MM.1S (cell line): ENCODE data around the gene SUCLA2.
"Not testable (repeated sequence)": the region's sequence is repeated elsewhere in the genome, so short reads cannot be mapped to it uniquely, and the experiment has no call there.

Experiments used
- DNase-seq: peaks from one replicate; pipeline ENCODE4 v3.0.0-alpha.2; 2015
- H2AFZ ChIP-seq: fragments of 300-600 bp; sonication (generic); 2 replicates; pipeline ENCODE4 v1.6.0; 2016; ENCODE audit warnings: antibody characterized with exemption, low read length
- H3F3A ChIP-seq: fragments of 300-600 bp; sonication (generic); 2 replicates; pipeline ENCODE4 v1.6.1; 2016; ENCODE audit warnings: mild to moderate bottlenecking, antibody characterized with exemption, low read length, moderate library complexity, mixed read lengths; ENCODE audit not compliant: insufficient read depth
- H3K27ac ChIP-seq: fragments of 300-600 bp; sonication (generic); 2 replicates; pipeline ENCODE4 v1.5.1; 2016; ENCODE audit warnings: mild to moderate bottlenecking, low read length
- H3K27me3 ChIP-seq: fragments of 300-600 bp; sonication (generic); replicated peaks from 2 replicates; pipeline ENCODE4 v1.6.0; 2016; ENCODE audit warnings: low read length; ENCODE audit not compliant: insufficient read depth
- H3K36me3 ChIP-seq: fragments of 300-600 bp; sonication (generic); replicated peaks from 2 replicates; pipeline ENCODE4 v1.6.1; 2016; ENCODE audit warnings: mild to moderate bottlenecking, low read length, mixed read lengths; ENCODE audit not compliant: insufficient read depth
- H3K4me1 ChIP-seq: fragments of 300-600 bp; sonication (generic); 2 replicates; pipeline ENCODE4 v1.6.1; 2016; ENCODE audit warnings: low read length, mixed read lengths
- H3K4me2 ChIP-seq: fragments of 300-600 bp; sonication (generic); 2 replicates; pipeline ENCODE4 v1.6.0; 2016; ENCODE audit warnings: low read depth, low read length
- H3K4me3 ChIP-seq: fragments of 300-600 bp; sonication (generic); 2 replicates; pipeline ENCODE4 v1.5.1; 2016; ENCODE audit warnings: low read length, mixed read lengths
- H3K79me2 ChIP-seq: fragments of 300-600 bp; sonication (generic); 2 replicates; pipeline ENCODE4 v1.6.1; 2016; ENCODE audit warnings: mixed run types, low read length, mixed read lengths
- H3K9ac ChIP-seq: fragments of 300-600 bp; sonication (generic); 2 replicates; pipeline ENCODE4 v1.6.1; 2016; ENCODE audit warnings: low read length, mixed read lengths
- H3K9me2 ChIP-seq: fragments of 300-600 bp; sonication (generic); replicated peaks from 2 replicates; pipeline ENCODE4 v1.6.1; 2016; ENCODE audit warnings: mild to moderate bottlenecking, low read length, mixed read lengths; ENCODE audit not compliant: insufficient read depth
- H3K9me3 ChIP-seq: fragments of 300-600 bp; sonication (generic); replicated peaks from 2 replicates; pipeline ENCODE4 v1.6.1; 2016; ENCODE audit warnings: mild to moderate bottlenecking, low read length, mixed read lengths; ENCODE audit not compliant: insufficient read depth
- H4K20me1 ChIP-seq: fragments of 300-600 bp; sonication (generic); 2 replicates; pipeline ENCODE4 v1.6.1; 2016; ENCODE audit warnings: mild to moderate bottlenecking, low read length, moderate library complexity, mixed read lengths; ENCODE audit not compliant: insufficient read depth
- CTCF ChIP-seq: fragments of 300-600 bp; sonication (generic); IDR thresholded peaks from 2 replicates; pipeline ENCODE4 v1.5.1; 2016; ENCODE audit warnings: antibody characterized with exemption, low read length, mixed read lengths
- EZH2 ChIP-seq: fragments of 300-600 bp; sonication (generic); optimal IDR thresholded peaks from 2 replicates; pipeline ENCODE3; 2017; ENCODE audit warnings: low read depth, mild to moderate bottlenecking, antibody characterized with exemption, low read length, mixed read lengths
- EZH2phosphoT487 ChIP-seq: fragments of 300-600 bp; sonication (generic); IDR thresholded peaks from 2 replicates; pipeline ENCODE4 v1.6.1; 2018; ENCODE audit warnings: antibody characterized with exemption, low read length

Gene SUCLA2

GRCh38 chr13:48009284-48009683 is 8.2 kb upstream of the SUCLA2 start:
- H2AFZ ChIP-seq = no peak overlapping the region
- no peak overlapping the region for H3K27ac ChIP-seq

GRCh38 chr13:48006396-48006795 is 5.3 kb upstream of the SUCLA2 start:
- H3K4me2 ChIP-seq = no peak overlapping the region

More at GRCh38 chr13:48009284-48009683, 8.2 kb upstream of the SUCLA2 start:
- H3K9ac ChIP-seq = no peak overlapping the region
- H4K20me1 ChIP-seq = no peaks in the 10 kb centered on the region
- no peaks in the 10 kb centered on the region for H3F3A ChIP-seq
- H3K4me2 ChIP-seq = no peak overlapping the region
- H3K79me2 ChIP-seq = no peaks in the 10 kb centered on the region
- H3K9me3 ChIP-seq = no peaks in the 10 kb centered on the region
- H3K36me3 ChIP-seq = no peaks in the 10 kb centered on the region
- TF ChIP-seq CTCF = no peak
- TF ChIP-seq EZH2 = no peak
- no peak overlapping the region for H3K4me3 ChIP-seq
- H3K4me1 ChIP-seq = no peaks in the 10 kb centered on the region
- H3K9me2 ChIP-seq = no peaks in the 10 kb centered on the region
- no peak for DNase-seq
- H3K27me3 ChIP-seq = no peaks in the 10 kb centered on the region

GRCh38 chr13:48004201-48004600 is 3.1 kb upstream of the SUCLA2 start:
- Histone ChIP-seq H2AFZ (no peak overlapping the region), H3K27ac (no peak overlapping the region), H3K4me3 (no peak overlapping the region), H3F3A (no peaks in the 10 kb centered on the region), H3K36me3 (no peaks in the 10 kb centered on the region), H4K20me1 (no peaks in the 10 kb centered on the region), H3K79me2 (peaks cover 16% of the 10 kb centered on the region), H3K4me1 (no peaks in the 10 kb centered on the region), H3K9ac (no peak overlapping the region), H3K9me3 (no peaks in the 10 kb centered on the region), H3K9me2 (no peaks in the 10 kb centered on the region), H3K4me2 (no peak overlapping the region), H3K27me3 (no peaks in the 10 kb centered on the region)
- DNase-seq = no peak
- no peak for TF ChIP-seq EZH2
- TF ChIP-seq CTCF = no peak
- no peak for TF ChIP-seq EZH2phosphoT487

More at GRCh38 chr13:48006396-48006795, 5.3 kb upstream of the SUCLA2 start:
- Histone ChIP-seq H3K27ac (no peak overlapping the region), H2AFZ (no peak overlapping the region), H3F3A (no peaks in the 10 kb centered on the region), H3K9ac (no peak overlapping the region), H4K20me1 (no peaks in the 10 kb centered on the region), H3K9me2 (no peaks in the 10 kb centered on the region), H3K4me3 (no peak overlapping the region), H3K36me3 (no peaks in the 10 kb centered on the region), H3K79me2 (no peaks in the 10 kb centered on the region), H3K9me3 (no peaks in the 10 kb centered on the region), H3K27me3 (no peaks in the 10 kb centered on the region), H3K4me1 (no peaks in the 10 kb centered on the region)
- no peak for TF ChIP-seq EZH2phosphoT487
- TF ChIP-seq CTCF = no peak
- no peak for TF ChIP-seq EZH2
- no peak for DNase-seq

GRCh38 chr13:48001999-48002398 is 926 bp upstream of the SUCLA2 start:
- not testable (repeated sequence) for H3K27me3 ChIP-seq, H3K9me2 ChIP-seq, H3K9me3 ChIP-seq, H3K27ac ChIP-seq, H3K4me2 ChIP-seq, DNase-seq, H3F3A ChIP-seq, H3K36me3 ChIP-seq, H4K20me1 ChIP-seq, H3K9ac ChIP-seq, H3K4me1 ChIP-seq, H2AFZ ChIP-seq, H3K4me3 ChIP-seq
- H3K79me2 ChIP-seq = peaks cover 32% of the 10 kb centered on the region
